ENCODE measurements around the gene ABCB1. TPM values are rescaled to one million over a fixed set of nuclear protein-coding genes. Genes with fewer than 3 reads are reported as not detected.
"Not testable (repeated sequence)": the region's sequence is repeated elsewhere in the genome, so short reads cannot be mapped to it uniquely, and the experiment has no call there.

ABCB1 gene
- total and polyA plus RNA-seq, 10 of the 15 experiments (the other 5 are each of a cell fraction or from before 2014, with no cell fraction given) = 0.40 to 13.9 (median 1.9) TPM

DNA sequence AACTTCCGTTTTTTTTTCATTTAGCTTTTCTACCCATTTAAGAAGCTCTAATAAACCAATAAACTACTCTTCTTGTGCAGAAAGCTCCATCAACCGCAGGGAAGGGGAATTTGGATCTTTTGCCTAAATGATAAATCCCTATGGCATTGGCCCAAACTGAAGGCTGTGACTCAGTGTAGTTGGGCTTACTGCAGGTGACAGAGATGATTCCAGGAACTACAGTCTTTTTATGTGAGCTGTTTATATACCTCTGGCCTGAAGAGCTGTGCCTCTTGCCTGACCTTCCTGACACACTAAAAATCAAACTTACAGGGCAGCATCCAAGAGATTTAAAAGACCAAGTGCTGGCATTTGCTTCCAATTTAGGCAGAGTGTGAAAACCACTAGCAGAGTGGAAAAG is 25.2 kb downstream of the ABCB1 start:
- no peak for FAIRE-seq
- Histone ChIP-seq H3K36me3 (ENCODE audit: control insufficient read depth in 2 of 2, insufficient read depth in 2 of 2, low read length in 1 of 2) (no peaks in the 10 kb centered on the region), H3K27me3 (replicated peaks in 1 of 2; ENCODE audit: control insufficient read depth in 2 of 2, insufficient read depth in 2 of 2, low read length in 1 of 2) (no peaks in the 10 kb centered on the region), H3K27ac (ENCODE audit: control insufficient read depth, insufficient read depth) (no peak overlapping the region), H3K4me1 (ENCODE audit: control insufficient read depth, insufficient read depth, low read length) (no peaks in the 10 kb centered on the region), H3K79me2 (ENCODE audit: control insufficient read depth, insufficient read depth, low read length) (no peaks in the 10 kb centered on the region), H3K9ac (ENCODE audit: control insufficient read depth, insufficient read depth, low read length) (no peak overlapping the region), H4K20me1 (ENCODE audit: control insufficient read depth, insufficient read depth) (no peaks in the 10 kb centered on the region), H2AFZ (ENCODE audit: control insufficient read depth, low read depth, low read length) (no peak overlapping the region), H3K4me2 (ENCODE audit: control insufficient read depth, insufficient read depth) (no peak overlapping the region), H3K9me3 (replicated peaks; ENCODE audit: control insufficient read depth, insufficient read depth, low read length) (no peaks in the 10 kb centered on the region), H3K4me3 (no peak overlapping the region)
- peak; percentile 54 for ATAC-seq
- ChIA-PET RAD21 (ENCODE audit: unreplicated experiment) (interaction anchor here (0.7 to 1.2 kb wide), 2 partner anchors 23 to 536 kb away, joined by 3 read pairs; no protein-coding TSS in a partner anchor), CTCF (interaction anchor here (1.3 to 5.4 kb wide), 5 partner anchors 8 to 62 kb away, joined by 3 to 39 read pairs (median 5); partner anchors contain the start of gene ABCB1), SMC1A (ENCODE audit: uncharacterized antibody, unreplicated experiment) (interaction anchor here (1.1 to 3.6 kb wide), 5 partner anchors 10 to 160 kb away, joined by 3 to 16 read pairs (median 5); partner anchors contain the start of gene ABCB1), POLR2A (interaction anchor here (0.6 kb wide), 1 partner anchor 301 kb away, joined by 4 read pairs; no protein-coding TSS in a partner anchor)
- no TSS peak for BruUV-seq (replicated peaks)
- intact Hi-C loops (cut with micrococcal nuclease; ENCODE audit: unreplicated experiment) = no loop called here
- DNase-seq (ENCODE audit: low read depth, low spot score) = no peak
- in situ Hi-C loops (cut with MboI) = no loop called here
- 46% methylated on average over 2 of the region's 2 CpGs for WGBS (ENCODE audit: insufficient coverage, insufficient replicate concordance, low lambda C conversion rate, missing lambda C conversion rate)
- no peak for TF ChIP-seq RB1 (IDR thresholded peaks at IDR 0.05; ENCODE audit: borderline replicate concordance)
- TF ChIP-seq, protein P1, sequence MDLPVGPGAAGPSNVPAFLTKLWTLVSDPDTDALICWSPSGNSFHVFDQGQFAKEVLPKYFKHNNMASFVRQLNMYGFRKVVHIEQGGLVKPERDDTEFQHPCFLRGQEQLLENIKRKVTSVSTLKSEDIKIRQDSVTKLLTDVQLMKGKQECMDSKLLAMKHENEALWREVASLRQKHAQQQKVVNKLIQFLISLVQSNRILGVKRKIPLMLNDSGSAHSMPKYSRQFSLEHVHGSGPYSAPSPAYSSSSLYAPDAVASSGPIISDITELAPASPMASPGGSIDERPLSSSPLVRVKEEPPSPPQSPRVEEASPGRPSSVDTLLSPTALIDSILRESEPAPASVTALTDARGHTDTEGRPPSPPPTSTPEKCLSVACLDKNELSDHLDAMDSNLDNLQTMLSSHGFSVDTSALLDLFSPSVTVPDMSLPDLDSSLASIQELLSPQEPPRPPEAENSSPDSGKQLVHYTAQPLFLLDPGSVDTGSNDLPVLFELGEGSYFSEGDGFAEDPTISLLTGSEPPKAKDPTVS (IDR thresholded peaks at IDR 0.05; ENCODE audit: low read depth, low read length) = no peak
- no peak for TF ChIP-seq RUNX3 (IDR thresholded peaks at IDR 0.05; ENCODE audit: low read length)
- TF ChIP-seq CREM (IDR thresholded peaks at IDR 0.05; ENCODE audit: low read depth) = no peak
- TF ChIP-seq FOXK2 (IDR thresholded peaks at IDR 0.05) = no peak

DNA sequence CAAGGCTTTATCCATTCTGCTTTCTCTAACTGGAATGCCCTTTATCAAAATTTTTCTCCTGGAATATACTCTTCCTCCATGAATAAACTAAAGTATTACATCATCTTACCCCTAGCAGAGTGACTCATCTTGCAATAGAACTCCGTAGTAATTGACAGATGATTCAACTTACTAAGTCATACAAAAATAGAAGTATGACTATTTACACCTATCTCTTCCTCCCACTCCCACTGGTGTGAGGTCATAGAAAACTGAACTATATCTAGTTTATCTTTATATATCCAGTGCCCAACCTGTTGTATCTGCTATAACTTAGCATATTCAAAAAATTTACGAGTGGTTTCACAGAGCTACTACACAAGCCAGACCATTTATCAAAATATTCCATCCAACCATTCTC is 26.1 kb downstream of the ABCB1 start:
- no peaks in the 10 kb centered on the region for H3K9me3 ChIP-seq (replicated peaks; ENCODE audit: control insufficient read depth, insufficient read depth, low read length)
- H3K36me3 ChIP-seq (ENCODE audit: control insufficient read depth in 2 of 2, insufficient read depth in 2 of 2, low read length in 1 of 2) = no peaks in the 10 kb centered on the region
- H3K9ac ChIP-seq (ENCODE audit: control insufficient read depth, insufficient read depth, low read length) = no peak overlapping the region
- H2AFZ ChIP-seq (ENCODE audit: control insufficient read depth, low read depth, low read length) = no peak overlapping the region
- H3K4me2 ChIP-seq (ENCODE audit: control insufficient read depth, insufficient read depth) = no peak overlapping the region
- no peaks in the 10 kb centered on the region for H3K4me1 ChIP-seq (ENCODE audit: control insufficient read depth, insufficient read depth, low read length)
- RAD21 ChIA-PET (ENCODE audit: unreplicated experiment) = no interaction called here
- SMC1A ChIA-PET (ENCODE audit: uncharacterized antibody, unreplicated experiment) = interaction anchor here (1.3 to 3.6 kb wide), 3 partner anchors 14 to 25 kb away, joined by 3 to 16 read pairs (median 10); partner anchors contain the start of gene ABCB1
- H4K20me1 ChIP-seq (ENCODE audit: control insufficient read depth, insufficient read depth) = no peaks in the 10 kb centered on the region
- WGBS (ENCODE audit: insufficient coverage, insufficient replicate concordance, low lambda C conversion rate, missing lambda C conversion rate) = 16% methylated on average over 2 of the region's 2 CpGs
- BruUV-seq (replicated peaks) = no TSS peak
- no peak overlapping the region for H3K4me3 ChIP-seq
- CTCF ChIA-PET = interaction anchor here (1.3 to 5.4 kb wide), 5 partner anchors 9 to 69 kb away, joined by 3 to 39 read pairs (median 5); partner anchors contain the start of gene ABCB1
- intact Hi-C loops (cut with micrococcal nuclease; ENCODE audit: unreplicated experiment) = no loop called here
- H3K79me2 ChIP-seq (ENCODE audit: control insufficient read depth, insufficient read depth, low read length) = no peaks in the 10 kb centered on the region
- ATAC-seq (peak; percentile 78), FAIRE-seq (no peak), DNase-seq (ENCODE audit: low read depth, low spot score) (no peak)
- POLR2A ChIA-PET = no interaction called here
- in situ Hi-C loops (cut with MboI) = no loop called here
- no peaks in the 10 kb centered on the region for H3K27me3 ChIP-seq (replicated peaks in 1 of 2; ENCODE audit: control insufficient read depth in 2 of 2, insufficient read depth in 2 of 2, low read length in 1 of 2)
- TF ChIP-seq CREM (IDR thresholded peaks at IDR 0.05; ENCODE audit: low read depth) = peak; percentile 37; the same call in 1 of the 2 replicates
- peak; percentile 81; the same call in 1 of the 2 replicates for TF ChIP-seq CREB1 (IDR thresholded peaks at IDR 0.05; ENCODE audit: low read depth)
- no peak for TF ChIP-seq ESRRA (IDR thresholded peaks at IDR 0.05; ENCODE audit: low read length)
- no peak for TF ChIP-seq SREBF2 (IDR thresholded peaks at IDR 0.05; ENCODE audit: low read length)
- peak; percentile 86 for TF ChIP-seq ATF7 (IDR thresholded peaks at IDR 0.05; ENCODE audit: low read depth)
- H3K27ac ChIP-seq (ENCODE audit: control insufficient read depth, insufficient read depth) = no peak overlapping the region

- H3K27me3 ChIP-seq (replicated peaks in 1 of 2; ENCODE audit: control insufficient read depth in 2 of 2, insufficient read depth in 2 of 2, low read length in 1 of 2); H3K4me2 ChIP-seq (ENCODE audit: control insufficient read depth, insufficient read depth); ATAC-seq; DNase-seq (ENCODE audit: low read depth, low spot score); H2AFZ ChIP-seq (ENCODE audit: control insufficient read depth, low read depth, low read length); H3K9ac ChIP-seq (ENCODE audit: control insufficient read depth, insufficient read depth, low read length); H3K4me1 ChIP-seq (ENCODE audit: control insufficient read depth, insufficient read depth, low read length); H3K27ac ChIP-seq (ENCODE audit: control insufficient read depth, insufficient read depth); H4K20me1 ChIP-seq (ENCODE audit: control insufficient read depth, insufficient read depth); FAIRE-seq; H3K79me2 ChIP-seq (ENCODE audit: control insufficient read depth, insufficient read depth, low read length); H3K36me3 ChIP-seq (ENCODE audit: control insufficient read depth in 2 of 2, insufficient read depth in 2 of 2, low read length in 1 of 2); in situ Hi-C loops (cut with MboI); H3K4me3 ChIP-seq; intact Hi-C loops (cut with micrococcal nuclease; ENCODE audit: unreplicated experiment); BruUV-seq (replicated peaks); H3K9me3 ChIP-seq (replicated peaks; ENCODE audit: control insufficient read depth, insufficient read depth, low read length): not testable (repeated sequence)
- ChIA-PET POLR2A (interaction anchor here (0.8 kb wide), 1 partner anchor 27 kb away, joined by 3 read pairs; no protein-coding TSS in a partner anchor), RAD21 (ENCODE audit: unreplicated experiment) (interaction anchor here (1.0 kb wide), 1 partner anchor 27 kb away, joined by 4 read pairs; no protein-coding TSS in a partner anchor), CTCF (interaction anchor here (1.1 to 1.3 kb wide), 2 partner anchors 9 to 28 kb away, joined by 3 to 4 read pairs; partner anchors contain the start of gene ABCB1), SMC1A (ENCODE audit: uncharacterized antibody, unreplicated experiment) (interaction anchor here (0.9 to 4.3 kb wide), 4 partner anchors 9 to 139 kb away, joined by 3 to 15 read pairs (median 6); partner anchors contain the start of gene ABCB1)
- 0% methylated on average over 1 of the region's 1 CpG for WGBS (ENCODE audit: insufficient coverage, insufficient replicate concordance, low lambda C conversion rate, missing lambda C conversion rate)
These were observed 28.2 kb downstream of the ABCB1 start for GRCh38 chr7:87572513-87572912.

All from GM12878 (cell line).